ENCODE measurements around the gene PADI1.

PADI1 gene

DNA sequence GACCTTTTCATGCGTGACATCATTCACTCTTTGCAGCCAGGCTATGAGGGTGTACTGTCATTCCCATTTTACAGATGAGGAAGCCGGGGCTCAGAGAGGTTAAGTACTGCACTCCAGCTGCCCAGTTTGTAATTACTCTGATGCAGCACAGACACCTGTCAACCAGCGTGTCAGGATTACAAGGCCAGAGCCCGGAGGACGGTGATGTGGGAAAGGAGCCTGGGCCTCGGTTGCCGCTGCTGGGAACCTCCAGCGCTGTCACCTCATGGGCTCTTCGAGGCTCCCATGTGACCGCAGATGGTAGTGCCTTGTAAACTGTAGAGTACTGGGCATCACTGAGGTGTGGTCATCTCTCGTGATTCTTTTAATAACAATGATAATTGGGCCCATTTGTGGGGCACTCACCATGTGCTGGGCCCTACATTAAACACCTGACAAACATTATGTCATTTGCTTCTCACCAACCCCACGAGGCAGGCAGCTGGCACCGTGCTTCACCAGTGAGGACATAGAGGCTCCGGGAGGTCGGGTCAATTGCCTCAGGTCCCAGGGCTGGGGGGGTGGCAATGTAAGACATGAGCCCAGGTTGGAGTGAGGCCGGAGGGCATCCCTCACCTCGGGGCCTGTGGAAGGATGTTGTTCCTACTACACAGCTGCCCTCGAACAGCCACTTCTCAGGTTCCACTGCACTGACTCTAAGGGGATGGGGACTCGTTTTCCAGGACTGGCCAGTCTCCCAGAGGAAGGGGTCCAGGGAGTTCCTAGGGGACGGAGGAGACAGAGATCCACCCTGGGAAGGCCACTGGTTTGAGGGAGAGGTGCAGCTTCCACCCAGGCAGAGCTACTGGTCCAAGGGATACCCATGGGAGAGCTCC, 42.8 kb upstream of the PADI1 start:
- POLR2A ChIA-PET (ENCODE audit: low non-redundant PET) = interaction anchor here (1.1 kb wide), 1 partner anchor 18 kb away, joined by 11 read pairs; no protein-coding TSS in a partner anchor
- CTCF ChIA-PET = interaction anchor here (0.6 kb wide), 1 partner anchor 837 kb away, joined by 3 read pairs; no protein-coding TSS in a partner anchor
- TF ChIP-seq, protein P1, sequence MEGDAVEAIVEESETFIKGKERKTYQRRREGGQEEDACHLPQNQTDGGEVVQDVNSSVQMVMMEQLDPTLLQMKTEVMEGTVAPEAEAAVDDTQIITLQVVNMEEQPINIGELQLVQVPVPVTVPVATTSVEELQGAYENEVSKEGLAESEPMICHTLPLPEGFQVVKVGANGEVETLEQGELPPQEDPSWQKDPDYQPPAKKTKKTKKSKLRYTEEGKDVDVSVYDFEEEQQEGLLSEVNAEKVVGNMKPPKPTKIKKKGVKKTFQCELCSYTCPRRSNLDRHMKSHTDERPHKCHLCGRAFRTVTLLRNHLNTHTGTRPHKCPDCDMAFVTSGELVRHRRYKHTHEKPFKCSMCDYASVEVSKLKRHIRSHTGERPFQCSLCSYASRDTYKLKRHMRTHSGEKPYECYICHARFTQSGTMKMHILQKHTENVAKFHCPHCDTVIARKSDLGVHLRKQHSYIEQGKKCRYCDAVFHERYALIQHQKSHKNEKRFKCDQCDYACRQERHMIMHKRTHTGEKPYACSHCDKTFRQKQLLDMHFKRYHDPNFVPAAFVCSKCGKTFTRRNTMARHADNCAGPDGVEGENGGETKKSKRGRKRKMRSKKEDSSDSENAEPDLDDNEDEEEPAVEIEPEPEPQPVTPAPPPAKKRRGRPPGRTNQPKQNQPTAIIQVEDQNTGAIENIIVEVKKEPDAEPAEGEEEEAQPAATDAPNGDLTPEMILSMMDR (conservative IDR thresholded peaks at IDR 0.05; ENCODE audit: low read depth) = no peak
- no peak for DNase-seq (ENCODE audit: low spot score)
- peak overlapping the region; percentile 45 for H3K27ac ChIP-seq

DNA sequence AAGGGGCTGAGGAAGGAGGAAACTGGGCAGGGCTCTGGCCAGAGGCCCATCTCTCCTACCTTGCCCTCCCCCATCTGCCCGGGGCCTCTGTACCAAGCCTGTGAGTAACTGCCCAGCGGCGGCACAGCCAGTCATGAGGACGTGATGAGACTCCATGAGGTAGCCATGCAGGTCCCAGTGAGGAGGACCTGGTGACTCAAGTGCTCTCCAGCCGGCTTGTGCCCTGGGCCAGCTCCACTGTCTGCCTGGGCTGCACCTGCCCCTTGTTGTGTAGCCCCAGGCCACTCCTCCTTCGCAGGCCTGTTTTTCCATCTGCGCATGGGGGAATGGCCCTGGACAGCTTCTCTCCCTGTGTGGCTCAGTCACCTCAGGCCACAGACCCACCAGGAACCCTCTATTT, 42.0 kb upstream of the PADI1 start:
- peak; percentile 78 for DNase-seq (ENCODE audit: low spot score)
- TF ChIP-seq, protein P1 (conservative IDR thresholded peaks at IDR 0.05; ENCODE audit: low read depth) = no peak
- ChIA-PET POLR2A (ENCODE audit: low non-redundant PET) (no interaction called here), CTCF (interaction anchor here (0.6 kb wide), 1 partner anchor 836 kb away, joined by 3 read pairs; no protein-coding TSS in a partner anchor)
- peak overlapping the region; percentile 45 for H3K27ac ChIP-seq

DNA sequence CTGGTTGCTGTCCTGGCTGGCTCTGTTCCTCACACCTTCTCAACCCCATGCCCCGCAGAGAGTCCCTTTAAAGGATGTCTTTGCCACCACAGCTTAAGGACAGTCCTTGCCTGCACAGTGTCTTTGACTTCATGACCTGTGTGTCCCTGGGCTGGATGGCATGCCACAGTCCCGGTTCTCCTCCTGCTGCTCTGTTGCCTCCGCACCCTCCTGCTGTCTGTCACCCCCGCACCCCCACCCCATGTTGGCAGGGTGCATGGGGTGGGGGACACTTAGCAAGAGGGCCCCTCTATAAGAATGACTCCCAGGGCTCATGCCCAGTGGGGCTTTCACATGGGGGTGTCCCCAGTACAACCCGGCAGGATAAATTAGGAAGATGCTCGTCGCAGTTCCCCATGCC, 41.6 kb upstream of the PADI1 start:
- H3K27ac ChIP-seq = peak overlapping the region; percentile 45
- ChIA-PET CTCF (interaction anchor here (0.6 kb wide), 1 partner anchor 836 kb away, joined by 3 read pairs; no protein-coding TSS in a partner anchor), POLR2A (ENCODE audit: low non-redundant PET) (no interaction called here)
- TF ChIP-seq, protein P1 (conservative IDR thresholded peaks at IDR 0.05; ENCODE audit: low read depth) = no peak
- no peak for DNase-seq (ENCODE audit: low spot score)

DNA sequence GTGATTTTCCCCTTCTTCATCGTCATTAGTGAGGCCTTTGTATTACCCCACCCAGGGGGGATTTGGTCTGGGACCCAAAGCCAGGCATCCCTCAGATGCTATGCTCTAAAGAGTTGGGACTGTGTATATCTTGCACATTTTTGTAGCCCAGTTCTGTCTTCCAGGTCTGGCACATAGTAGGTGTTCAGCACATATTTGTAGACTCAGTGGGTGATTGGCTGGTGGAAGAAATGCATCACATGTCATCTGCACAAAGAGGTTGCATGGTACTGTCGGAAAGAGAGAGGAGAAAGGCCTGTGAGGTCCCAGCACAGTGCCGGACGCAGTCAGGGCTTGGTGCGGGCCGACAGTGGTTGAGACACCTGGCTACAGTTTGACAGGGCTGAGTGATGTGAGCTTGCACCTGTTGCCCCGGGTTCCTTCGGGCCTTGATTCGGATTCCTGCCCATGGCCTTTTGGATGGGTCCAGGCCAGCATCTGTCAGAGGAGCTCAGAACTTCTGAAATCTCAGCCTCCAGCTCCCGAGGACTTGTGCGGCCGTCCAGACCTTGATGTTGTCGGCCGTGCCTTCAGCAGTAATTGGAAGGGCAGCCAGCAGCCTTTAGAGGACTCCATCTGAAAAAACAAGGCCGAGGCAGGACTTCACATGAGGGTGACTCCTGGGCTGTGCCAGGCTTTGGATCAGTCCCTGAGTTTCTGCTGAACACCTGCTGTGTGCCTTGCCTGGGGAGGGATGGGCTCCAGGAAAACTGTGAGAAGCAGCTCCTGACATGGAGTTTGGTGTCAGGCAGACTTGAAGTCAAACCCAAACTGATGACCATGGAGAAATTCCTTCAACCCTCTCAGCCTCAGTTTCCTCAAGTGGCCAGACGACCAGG, 40.9 kb upstream of the PADI1 start:
- TF ChIP-seq, protein P1 (conservative IDR thresholded peaks at IDR 0.05; ENCODE audit: low read depth) = no peak
- DNase-seq (ENCODE audit: low spot score) = no peak
- CTCF ChIA-PET = interaction anchor here (1.0 kb wide), 1 partner anchor 39 kb away, joined by 3 read pairs; no protein-coding TSS in a partner anchor
- POLR2A ChIA-PET (ENCODE audit: low non-redundant PET) = no interaction called here
- H3K27ac ChIP-seq = no peak overlapping the region

DNA sequence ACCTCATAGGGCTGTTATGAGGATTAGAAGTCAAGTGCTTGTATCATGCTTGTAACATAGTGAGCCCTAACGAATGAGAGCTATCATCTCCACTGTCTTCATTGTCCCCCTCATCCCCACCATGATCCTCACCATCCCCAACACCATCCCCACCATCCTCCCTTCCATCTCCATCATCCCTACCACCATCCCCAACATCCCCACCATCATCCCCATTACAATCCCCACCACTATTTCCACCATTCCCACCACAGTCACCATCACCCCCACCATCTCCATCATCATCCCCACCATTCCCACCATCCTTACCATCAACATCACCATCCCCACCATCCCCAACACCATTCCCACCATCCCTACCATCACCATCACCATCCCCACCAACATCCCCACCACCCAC, 39.1 kb upstream of the PADI1 start:
- CTCF ChIA-PET = interaction anchor here (0.6 kb wide), 1 partner anchor 11 kb away, joined by 4 read pairs; no protein-coding TSS in a partner anchor
- POLR2A ChIA-PET (ENCODE audit: low non-redundant PET) = no interaction called here
- TF ChIP-seq, protein P1 (conservative IDR thresholded peaks at IDR 0.05; ENCODE audit: low read depth) = no peak
- no peak overlapping the region for H3K27ac ChIP-seq
- DNase-seq (ENCODE audit: low spot score) = no peak

Data from RWPE1 (cell line).